ENCODE data around the gene ARHGEF35.

ARHGEF35 gene

GRCh38 chr7:144178380-144179164 lies 17.1 kb downstream of the ARHGEF35 start:
- peak; percentile 60 for DNase-seq

GRCh38 chr7:144174613-144175012 lies 21.0 kb downstream of the ARHGEF35 start:
- no peak for DNase-seq

GRCh38 chr7:144171594-144172350 lies 23.9 kb downstream of the ARHGEF35 start:
- DNase-seq, result peak; percentile 60

GRCh38 chr7:144164784-144165183 lies 30.8 kb downstream of the ARHGEF35 start:
- no peak for DNase-seq

GRCh38 chr7:144158861-144159260 lies 36.8 kb downstream of the ARHGEF35 start:
- DNase-seq, result no peak

GRCh38 chr7:144148224-144148827 lies 47.3 kb downstream of the ARHGEF35 start:
- no peak for DNase-seq

GRCh38 chr7:144144426-144144825 lies 51.2 kb downstream of the ARHGEF35 start:
- no peak for DNase-seq

GRCh38 chr7:144142187-144142586 lies 53.4 kb downstream of the ARHGEF35 start:
- DNase-seq, result no peak

- no peak for DNase-seq
Measured at GRCh38 chr7:144137501-144137900, 58.1 kb downstream of the ARHGEF35 start.
